ENCODE data around the gene PKP2.

Gene PKP2

GRCh38 chr12:32891526-32891925 is 5.1 kb downstream of the PKP2 start:
- H3K4me3 ChIP-seq (ENCODE audit: control insufficient read depth, low read depth, low read length) = no peak overlapping the region
- TF ChIP-seq, protein P1, sequence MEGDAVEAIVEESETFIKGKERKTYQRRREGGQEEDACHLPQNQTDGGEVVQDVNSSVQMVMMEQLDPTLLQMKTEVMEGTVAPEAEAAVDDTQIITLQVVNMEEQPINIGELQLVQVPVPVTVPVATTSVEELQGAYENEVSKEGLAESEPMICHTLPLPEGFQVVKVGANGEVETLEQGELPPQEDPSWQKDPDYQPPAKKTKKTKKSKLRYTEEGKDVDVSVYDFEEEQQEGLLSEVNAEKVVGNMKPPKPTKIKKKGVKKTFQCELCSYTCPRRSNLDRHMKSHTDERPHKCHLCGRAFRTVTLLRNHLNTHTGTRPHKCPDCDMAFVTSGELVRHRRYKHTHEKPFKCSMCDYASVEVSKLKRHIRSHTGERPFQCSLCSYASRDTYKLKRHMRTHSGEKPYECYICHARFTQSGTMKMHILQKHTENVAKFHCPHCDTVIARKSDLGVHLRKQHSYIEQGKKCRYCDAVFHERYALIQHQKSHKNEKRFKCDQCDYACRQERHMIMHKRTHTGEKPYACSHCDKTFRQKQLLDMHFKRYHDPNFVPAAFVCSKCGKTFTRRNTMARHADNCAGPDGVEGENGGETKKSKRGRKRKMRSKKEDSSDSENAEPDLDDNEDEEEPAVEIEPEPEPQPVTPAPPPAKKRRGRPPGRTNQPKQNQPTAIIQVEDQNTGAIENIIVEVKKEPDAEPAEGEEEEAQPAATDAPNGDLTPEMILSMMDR (conservative IDR thresholded peaks at IDR 0.05; ENCODE audit: control insufficient read depth, insufficient read depth, low read depth, low read length) = no peak
- no peak for DNase-seq (ENCODE audit: low read depth)

GRCh38 chr12:32889011-32889760 is 7.4 kb downstream of the PKP2 start:
- no peak overlapping the region for H3K4me3 ChIP-seq (ENCODE audit: control insufficient read depth, low read depth, low read length)
- TF ChIP-seq, protein P1 (conservative IDR thresholded peaks at IDR 0.05; ENCODE audit: control insufficient read depth, insufficient read depth, low read depth, low read length) = no peak
- no peak for DNase-seq (ENCODE audit: low read depth)

DNA sequence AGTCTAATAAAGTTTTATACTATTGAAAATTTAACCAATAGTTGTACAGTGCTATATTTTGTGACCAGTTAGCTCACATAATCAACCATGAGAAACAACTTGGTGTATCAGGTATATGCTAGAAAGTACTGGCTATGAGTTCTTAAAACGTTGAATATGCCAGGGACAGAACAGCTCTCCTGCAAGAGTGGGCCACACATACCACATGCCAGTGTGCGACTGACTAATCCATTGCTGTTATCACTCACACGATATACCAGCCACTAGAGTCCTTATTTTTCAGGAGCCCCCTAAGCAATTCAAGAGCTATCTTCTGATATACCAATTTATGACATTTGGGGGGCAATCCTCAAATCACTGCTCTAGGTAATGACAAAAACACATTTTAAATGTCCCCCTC is 9.5 kb downstream of the PKP2 start:
- no peak for DNase-seq (ENCODE audit: low read depth)
- TF ChIP-seq, protein P1 (conservative IDR thresholded peaks at IDR 0.05; ENCODE audit: control insufficient read depth, insufficient read depth, low read depth, low read length) = no peak
- H3K4me3 ChIP-seq (ENCODE audit: control insufficient read depth, low read depth, low read length) = no peak overlapping the region

DNA sequence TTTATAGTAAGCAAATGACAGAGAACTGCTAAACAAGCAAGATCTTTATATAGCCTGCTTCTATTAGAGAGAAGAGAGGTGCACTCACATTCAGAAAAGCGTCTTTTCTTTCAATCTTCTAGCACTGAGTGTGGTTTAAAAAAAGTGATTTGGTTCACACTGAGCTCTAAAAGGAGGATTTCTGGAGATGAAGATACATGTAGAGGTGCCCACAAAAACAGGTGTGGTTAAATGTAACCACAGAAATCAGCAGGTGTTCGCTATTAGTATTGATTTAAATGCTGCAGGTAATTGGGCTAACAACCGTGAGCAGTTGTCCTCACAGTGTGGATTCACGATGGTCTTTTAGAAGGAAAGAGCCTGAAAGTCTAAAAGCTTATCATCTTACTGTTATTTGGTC is 10.7 kb downstream of the PKP2 start:
- H3K4me3 ChIP-seq (ENCODE audit: control insufficient read depth, low read depth, low read length) = no peak overlapping the region
- TF ChIP-seq, protein P1 (conservative IDR thresholded peaks at IDR 0.05; ENCODE audit: control insufficient read depth, insufficient read depth, low read depth, low read length) = no peak
- DNase-seq (ENCODE audit: low read depth) = no peak

DNA sequence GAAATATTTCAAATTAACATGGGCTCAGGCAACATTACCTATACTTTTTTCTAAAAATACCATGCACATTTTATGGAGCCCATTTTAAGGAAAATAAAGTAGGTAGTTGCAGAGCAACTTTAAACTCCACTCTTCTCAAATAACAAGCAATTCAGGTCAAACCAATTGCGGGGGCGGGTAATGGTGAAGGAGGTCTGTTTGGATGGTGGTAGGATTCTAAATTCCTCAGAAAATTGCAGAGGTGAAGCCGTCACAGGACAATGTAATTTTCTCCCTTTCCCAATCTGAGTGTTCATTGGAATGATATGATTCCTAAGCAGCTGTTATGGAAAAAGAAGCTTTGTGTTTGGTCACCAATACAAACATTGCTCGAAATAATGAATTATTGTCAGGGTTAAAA is 11.6 kb downstream of the PKP2 start:
- H3K4me3 ChIP-seq (ENCODE audit: control insufficient read depth, low read depth, low read length) = no peak overlapping the region
- DNase-seq (ENCODE audit: low read depth) = no peak
- TF ChIP-seq, protein P1 (conservative IDR thresholded peaks at IDR 0.05; ENCODE audit: control insufficient read depth, insufficient read depth, low read depth, low read length) = no peak

DNA sequence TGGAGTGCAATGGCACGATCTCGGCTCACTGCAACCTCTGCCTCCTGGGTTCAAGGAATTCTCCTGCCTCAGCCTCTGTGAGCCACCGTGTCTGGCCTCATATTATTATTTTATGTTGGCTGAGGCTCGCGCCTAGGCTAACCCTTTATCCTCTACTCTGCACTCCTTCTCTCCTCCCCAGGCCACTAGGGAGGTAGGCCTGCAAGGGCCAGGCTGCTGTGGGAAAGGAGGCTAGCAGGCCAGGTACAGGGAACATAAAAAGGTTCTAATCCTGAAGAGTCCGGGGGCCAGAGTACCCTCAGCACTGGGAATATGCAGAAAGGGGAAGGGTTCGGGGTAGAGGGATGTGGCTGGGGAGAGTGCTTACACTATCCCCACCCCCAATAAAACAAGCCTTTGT is 14.9 kb downstream of the PKP2 start:
- TF ChIP-seq, protein P1 (conservative IDR thresholded peaks at IDR 0.05; ENCODE audit: control insufficient read depth, insufficient read depth, low read depth, low read length) = no peak
- DNase-seq (ENCODE audit: low read depth) = no peak
- no peak overlapping the region for H3K4me3 ChIP-seq (ENCODE audit: control insufficient read depth, low read depth, low read length)
